Left lung (tissue), 10 donors: Measurements from ENCODE around the gene CNTRL. TPM values are rescaled to one million over a fixed set of nuclear protein-coding genes. Genes with fewer than 3 reads are reported as not detected.
A peak's percentile ranks its signal among the peaks of the same experiment; 100 is the strongest.

Experiments
- ATAC-seq: fragments of 200-7000 bp; cut with Tn5 transposase; one replicate; pipeline ENCODE4 v1.9.1; 2020; ENCODE audit warnings: moderate library complexity
- DNase-seq, 4 donors: peaks; one replicate each; pipeline ENCODE4 v3.0.0-alpha.2; 2013 to 2020
- H3K27ac ChIP-seq, 2 donors: fragments of 200-600 bp; sonication (generic) in 1 of 2; one replicate each; pipeline versions ENCODE4 v1.5.0 to v1.8.0; 2020 to 2021
- H3K27me3 ChIP-seq, 2 donors: fragments of 200-600 bp; sonication (generic) in 1 of 2; one replicate each; pipeline versions ENCODE4 v1.5.0 to v1.8.0; 2020 to 2021
- H3K36me3 ChIP-seq, 2 donors: fragments of 200-600 bp; sonication (generic) in 1 of 2; one replicate each; pipeline versions ENCODE4 v1.5.0 to v1.8.0; 2020 to 2021
- H3K4me1 ChIP-seq, 2 donors: fragments of 200-600 bp; one replicate each; pipeline ENCODE4 v1.8.0; 2021
- H3K4me3 ChIP-seq, 2 donors: fragments of 200-600 bp; sonication (generic) in 1 of 2; one replicate each; pipeline versions ENCODE4 v1.5.0 to v1.8.0; 2020 to 2021; ENCODE audit warnings: mild to moderate bottlenecking in 1 of 2
- H3K9me3 ChIP-seq, 2 donors: fragments of 200-600 bp; sonication (generic) in 1 of 2; one replicate each; pipeline versions ENCODE4 v1.5.0 to v1.8.0; 2020 to 2021
- intact Hi-C, 2 donors: fragments of 100-400 bp; cut with DNase I; formaldehyde crosslinking; loops; one replicate each; pipeline versions ENCODE4 v1.11.2 to v1.14.2; 2022
- polyA plus RNA-seq, 6 donors: library from polyadenylated mRNA; unstranded; fragments of 120-200 nt; gene quantifications; one replicate each; pipeline ENCODE4 v1.2.1, GENCODE V29; 2013; ENCODE audit not compliant: insufficient read length in 6 of 6
- total RNA-seq, 2 donors: library from RNA; stranded (reverse); fragmentation: NEBNext Ultra II Directional; extraction: Animal tissue kit (Norgen Biotek cat#: 25700); gene quantifications; one replicate each; pipeline ENCODE4 v1.2.1, GENCODE V29; 2021
- TF ChIP-seq, protein P1 (sequence below), 2 donors: fragments of 200-600 bp; sonication (generic) in 1 of 2; IDR thresholded peaks; one replicate each; pipeline versions ENCODE4 v1.5.0 to v1.8.0; 2021; ENCODE audit warnings: antibody characterized with exemption in 2 of 2
- donor health status: DM: no; HTN: yes; CAD: no.
- donor health status: DM: no; HTN: no; CAD: no.

The CNTRL gene
- total and polyA plus RNA-seq, 8 donors = 13.6 to 67.6 (median 51.6) TPM

DNA sequence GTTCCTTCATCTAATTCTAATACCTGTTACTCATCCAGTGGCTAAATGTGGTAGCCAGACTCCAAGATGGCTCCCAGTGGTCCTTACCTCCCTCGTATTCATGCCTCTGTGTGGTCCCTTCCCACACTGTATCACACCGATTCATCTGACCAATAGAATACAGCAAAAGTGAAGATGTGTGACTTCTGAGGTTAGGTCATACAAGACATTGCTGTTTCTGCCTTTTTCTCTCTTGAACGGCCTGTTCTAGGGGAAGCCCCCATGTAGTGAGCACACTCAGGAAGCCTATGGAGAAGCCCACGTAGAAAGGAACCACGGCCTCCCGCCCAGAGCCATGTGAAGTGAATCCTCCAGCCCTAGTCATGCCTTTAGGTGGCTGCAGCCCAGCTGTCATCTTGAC, 15.2 kb upstream of the CNTRL start:
- H3K4me1 ChIP-seq = peaks cover 0 to 7% of the 10 kb centered on the region in 2 donors
- ATAC-seq (no peak), DNase-seq (no peak)
- intact Hi-C loops = loop anchor here in 1 of 2 donors (10.0 kb wide), 1 partner anchor 75 kb away; no protein-coding TSS in a partner anchor
- no peaks in the 10 kb centered on the region for H3K27me3 ChIP-seq
- no peak overlapping the region for H3K27ac ChIP-seq
- H3K9me3 ChIP-seq = peaks cover 0 to 4% of the 10 kb centered on the region in 2 donors
- no peaks in the 10 kb centered on the region for H3K36me3 ChIP-seq
- no peak overlapping the region for H3K4me3 ChIP-seq
- TF ChIP-seq, protein P1, sequence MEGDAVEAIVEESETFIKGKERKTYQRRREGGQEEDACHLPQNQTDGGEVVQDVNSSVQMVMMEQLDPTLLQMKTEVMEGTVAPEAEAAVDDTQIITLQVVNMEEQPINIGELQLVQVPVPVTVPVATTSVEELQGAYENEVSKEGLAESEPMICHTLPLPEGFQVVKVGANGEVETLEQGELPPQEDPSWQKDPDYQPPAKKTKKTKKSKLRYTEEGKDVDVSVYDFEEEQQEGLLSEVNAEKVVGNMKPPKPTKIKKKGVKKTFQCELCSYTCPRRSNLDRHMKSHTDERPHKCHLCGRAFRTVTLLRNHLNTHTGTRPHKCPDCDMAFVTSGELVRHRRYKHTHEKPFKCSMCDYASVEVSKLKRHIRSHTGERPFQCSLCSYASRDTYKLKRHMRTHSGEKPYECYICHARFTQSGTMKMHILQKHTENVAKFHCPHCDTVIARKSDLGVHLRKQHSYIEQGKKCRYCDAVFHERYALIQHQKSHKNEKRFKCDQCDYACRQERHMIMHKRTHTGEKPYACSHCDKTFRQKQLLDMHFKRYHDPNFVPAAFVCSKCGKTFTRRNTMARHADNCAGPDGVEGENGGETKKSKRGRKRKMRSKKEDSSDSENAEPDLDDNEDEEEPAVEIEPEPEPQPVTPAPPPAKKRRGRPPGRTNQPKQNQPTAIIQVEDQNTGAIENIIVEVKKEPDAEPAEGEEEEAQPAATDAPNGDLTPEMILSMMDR (IDR thresholded peaks at IDR 0.05) = no peak

- intact Hi-C loops = loop anchor here in 1 of 2 donors (10.0 kb wide), 2 partner anchors 75 to 305 kb away; no protein-coding TSS in a partner anchor
- Histone ChIP-seq H3K4me3 (no peak overlapping the region), H3K27ac (no peak overlapping the region), H3K4me1 (peaks cover 0 to 7% of the 10 kb centered on the region in 2 donors), H3K36me3 (no peaks in the 10 kb centered on the region), H3K27me3 (no peaks in the 10 kb centered on the region), H3K9me3 (peaks cover 0 to 4% of the 10 kb centered on the region in 2 donors)
- TF ChIP-seq, protein P1 (IDR thresholded peaks at IDR 0.05) = peak; percentile 59 to 82
- DNase-seq = peak in 2 of 4 donors; percentile 56 to 65
- peak; percentile 83 for ATAC-seq
Observed at GRCh38 chr9:121059998-121060636, 14.6 kb upstream of the CNTRL start.

- no peak for DNase-seq
- H3K9me3 ChIP-seq = no peaks in the 10 kb centered on the region
- no peak overlapping the region for H3K27ac ChIP-seq
- H3K4me3 ChIP-seq = no peak overlapping the region
- TF ChIP-seq, protein P1 (IDR thresholded peaks at IDR 0.05) = no peak
- peaks cover 0 to 10% of the 10 kb centered on the region in 2 donors for H3K4me1 ChIP-seq
- ATAC-seq = no peak
- H3K27me3 ChIP-seq = no peaks in the 10 kb centered on the region
- no peaks in the 10 kb centered on the region for H3K36me3 ChIP-seq
- intact Hi-C loops = loop anchor here in 1 of 2 donors (10.0 kb wide), 1 partner anchor 312 kb away; no protein-coding TSS in a partner anchor
Observed at GRCh38 chr9:121066850-121067249, 7.9 kb upstream of the CNTRL start.

- Histone ChIP-seq H3K9me3 (no peaks in the 10 kb centered on the region), H3K27ac (no peak overlapping the region), H3K4me3 (no peak overlapping the region), H3K27me3 (no peaks in the 10 kb centered on the region), H3K36me3 (no peaks in the 10 kb centered on the region), H3K4me1 (peaks cover 4 to 13% of the 10 kb centered on the region in 2 donors)
- DNase-seq (no peak), ATAC-seq (no peak)
- intact Hi-C loops = loop anchor here in 1 of 2 donors (10.0 kb wide), 1 partner anchor 313 kb away; no protein-coding TSS in a partner anchor
- TF ChIP-seq, protein P1 (IDR thresholded peaks at IDR 0.05) = no peak
Observed at GRCh38 chr9:121067640-121068039, 7.1 kb upstream of the CNTRL start.

GRCh38 chr9:121069396-121069795, 5.4 kb upstream of the CNTRL start:
- Histone ChIP-seq H3K9me3 (no peaks in the 10 kb centered on the region), H3K27me3 (no peaks in the 10 kb centered on the region), H3K4me3 (no peak overlapping the region), H3K27ac (no peak overlapping the region), H3K4me1 (peaks cover 11 to 31% of the 10 kb centered on the region in 2 donors), H3K36me3 (no peaks in the 10 kb centered on the region)
- ATAC-seq (no peak), DNase-seq (no peak)
- TF ChIP-seq, protein P1 (IDR thresholded peaks at IDR 0.05) = no peak
- intact Hi-C loops = loop anchor here in 1 of 2 donors (10.0 kb wide), 1 partner anchor 315 kb away; no protein-coding TSS in a partner anchor
